Hematopoietic multipotent progenitor cell treated with erythropoietin and hydrocortisone succinate and interleukin-3 and kit ligand, for 4 days (in vitro differentiated cells): Measurements from ENCODE around the gene SLC9A6.
"Not testable (repeated sequence)": the region's sequence is repeated elsewhere in the genome, so short reads cannot be mapped to it uniquely, and the experiment has no call there.

Experiments
- DNase-seq: peaks from one replicate; pipeline ENCODE4 v3.0.0-alpha.2; 2015

Gene SLC9A6

DNA sequence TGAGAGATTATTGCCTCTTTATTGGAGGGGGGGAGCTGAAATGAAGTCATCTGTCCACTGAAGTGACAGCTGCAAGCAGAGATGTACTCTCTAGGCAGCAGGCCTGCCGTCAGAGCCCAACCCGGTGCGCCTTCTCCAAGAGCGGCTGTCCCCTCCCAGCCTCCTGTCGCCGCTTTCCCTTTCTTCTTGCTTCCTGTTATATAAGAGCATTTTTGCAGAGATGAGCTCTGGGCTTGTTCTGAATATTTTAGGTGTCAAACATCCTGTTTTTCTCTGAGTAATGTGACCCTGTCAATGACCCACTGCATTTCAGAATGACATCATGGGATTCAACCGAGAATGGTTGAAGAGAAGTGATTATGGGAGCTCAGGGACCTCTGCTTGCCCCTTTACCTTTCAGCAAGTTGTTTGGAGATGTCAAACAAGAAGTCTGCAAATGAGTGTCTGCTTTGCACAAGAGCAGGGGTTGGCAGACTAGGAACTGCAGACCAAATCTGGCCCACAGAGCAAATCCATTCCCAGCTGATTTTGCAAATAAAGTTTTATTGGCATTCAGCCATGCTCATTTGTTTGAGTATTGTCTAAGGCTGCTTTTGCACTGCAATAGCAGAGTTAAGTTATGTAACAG, 79.9 kb downstream of the SLC9A6 start:
- no peak for DNase-seq

DNA sequence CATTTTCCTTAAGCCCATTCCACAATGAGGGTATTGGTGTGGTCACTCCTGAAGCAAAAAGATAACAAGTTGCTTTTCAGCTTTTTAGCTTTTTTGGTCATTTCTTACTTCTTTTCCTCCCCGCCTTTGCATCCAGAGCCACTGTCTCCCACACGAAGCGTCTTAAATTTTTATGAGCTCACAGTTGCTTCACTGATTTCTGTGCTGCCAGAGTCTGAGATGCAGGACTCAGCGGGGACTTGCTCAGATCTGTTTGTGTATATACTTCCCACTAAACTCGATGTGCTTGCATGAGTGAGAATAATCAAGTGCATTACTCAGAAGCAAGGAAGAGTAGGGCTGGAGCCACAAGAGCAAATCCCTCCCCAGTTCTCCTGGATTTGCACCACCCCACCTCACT, 81.9 kb downstream of the SLC9A6 start:
- peak; percentile 22 for DNase-seq

- no peak for DNase-seq
Observed at GRCh38 chrX:136067966-136068365, 82.7 kb downstream of the SLC9A6 start.

DNA sequence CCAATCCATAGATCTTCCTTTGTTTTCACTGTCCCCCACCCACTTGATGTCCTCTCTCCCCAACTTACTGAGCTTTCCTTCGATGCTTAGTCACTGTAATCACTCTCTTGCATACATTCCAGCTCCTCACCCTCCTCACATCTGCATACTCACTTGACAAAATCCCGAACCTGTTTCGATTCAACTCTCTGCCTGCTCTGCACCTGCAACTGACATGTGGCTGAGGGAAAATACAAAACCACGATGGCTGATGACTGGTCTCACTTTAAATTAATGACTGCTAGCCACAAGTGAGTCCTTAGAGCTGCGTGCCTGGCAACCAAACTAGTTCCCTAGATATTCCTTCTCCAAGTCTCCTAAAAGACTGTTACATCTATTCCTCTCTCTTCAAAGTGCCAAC, 91.7 kb downstream of the SLC9A6 start:
- no peak for DNase-seq

DNA sequence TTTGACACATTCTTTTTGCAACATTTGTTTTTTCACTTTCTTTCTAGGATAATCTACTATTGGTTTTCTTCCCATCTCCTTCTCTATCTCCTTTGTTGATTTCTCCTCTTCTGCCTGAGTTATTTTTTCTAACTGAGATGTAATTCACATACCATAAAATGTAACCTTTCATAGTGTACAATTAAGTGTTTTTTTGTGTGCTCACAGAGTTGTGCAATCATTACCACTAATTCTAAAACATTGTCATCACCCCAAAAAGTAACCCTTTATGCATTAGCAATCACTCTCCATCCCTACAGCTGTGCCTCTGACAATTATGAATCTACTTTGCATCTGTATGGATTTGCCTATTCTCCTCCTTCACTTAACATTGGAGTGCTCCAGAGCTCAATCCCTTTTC, 95.5 kb downstream of the SLC9A6 start:
- no peak for DNase-seq

GRCh38 chrX:136086521-136086920, 101.3 kb downstream of the SLC9A6 start:
- peak; percentile 10 for DNase-seq

GRCh38 chrX:136091898-136092297, 106.7 kb downstream of the SLC9A6 start:
- DNase-seq = not testable (repeated sequence)

DNA sequence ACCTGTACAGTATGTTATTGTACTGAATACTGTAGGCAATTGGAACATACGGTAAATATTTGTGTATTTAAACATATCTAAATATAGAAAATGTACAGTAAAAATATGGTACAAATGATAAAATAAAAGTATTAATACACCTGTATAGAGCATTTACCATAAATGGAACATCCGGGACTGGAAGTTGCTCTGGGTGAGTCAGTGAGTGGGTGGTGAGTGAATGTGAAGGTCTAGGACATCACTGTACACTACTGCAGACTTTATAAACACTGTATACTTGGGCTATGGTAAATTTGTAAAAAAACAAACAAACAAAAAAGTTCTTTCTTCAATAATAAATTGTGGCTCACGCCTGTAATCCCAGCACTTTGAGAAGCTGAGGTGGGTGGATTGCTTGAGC, 109.7 kb downstream of the SLC9A6 start:
- no peak for DNase-seq
